Uterus (tissue), 2 donors: ENCODE results near the gene CDH2.

ENCODE experiments used
- POLR2A ChIP-seq, 2 donors: fragments of 450-650 bp; IDR thresholded peaks; one replicate each; pipeline ENCODE4 v1.6.1; 2016; ENCODE audit warnings: antibody characterized with exemption in 2 of 2, mild to moderate bottlenecking in 1 of 2, moderate library complexity in 1 of 2
- TF ChIP-seq, protein P1 (sequence below), 4 experiments: fragments of 200-600 bp in 2 of 4; fragments of 450-650 bp in 2 of 4; sonication (generic) in 2 of 4; IDR thresholded peaks; one replicate each; pipeline ENCODE4 v1.5.1; 2016 to 2019; ENCODE audit warnings: antibody characterized with exemption in 4 of 4, mild to moderate bottlenecking in 2 of 4, moderate library complexity in 1 of 4

- TF ChIP-seq, protein P1, sequence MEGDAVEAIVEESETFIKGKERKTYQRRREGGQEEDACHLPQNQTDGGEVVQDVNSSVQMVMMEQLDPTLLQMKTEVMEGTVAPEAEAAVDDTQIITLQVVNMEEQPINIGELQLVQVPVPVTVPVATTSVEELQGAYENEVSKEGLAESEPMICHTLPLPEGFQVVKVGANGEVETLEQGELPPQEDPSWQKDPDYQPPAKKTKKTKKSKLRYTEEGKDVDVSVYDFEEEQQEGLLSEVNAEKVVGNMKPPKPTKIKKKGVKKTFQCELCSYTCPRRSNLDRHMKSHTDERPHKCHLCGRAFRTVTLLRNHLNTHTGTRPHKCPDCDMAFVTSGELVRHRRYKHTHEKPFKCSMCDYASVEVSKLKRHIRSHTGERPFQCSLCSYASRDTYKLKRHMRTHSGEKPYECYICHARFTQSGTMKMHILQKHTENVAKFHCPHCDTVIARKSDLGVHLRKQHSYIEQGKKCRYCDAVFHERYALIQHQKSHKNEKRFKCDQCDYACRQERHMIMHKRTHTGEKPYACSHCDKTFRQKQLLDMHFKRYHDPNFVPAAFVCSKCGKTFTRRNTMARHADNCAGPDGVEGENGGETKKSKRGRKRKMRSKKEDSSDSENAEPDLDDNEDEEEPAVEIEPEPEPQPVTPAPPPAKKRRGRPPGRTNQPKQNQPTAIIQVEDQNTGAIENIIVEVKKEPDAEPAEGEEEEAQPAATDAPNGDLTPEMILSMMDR (IDR thresholded peaks at IDR 0.05): no peak
- no peak for TF ChIP-seq POLR2A (IDR thresholded peaks at IDR 0.05)
Observed at GRCh38 chr18:28044036-28044435, 132.9 kb downstream of the CDH2 start.
